PC-3 (cell line): Measurements from ENCODE around the gene EHMT1. TPM values are rescaled to one million over a fixed set of nuclear protein-coding genes. Genes with fewer than 3 reads are reported as not detected.

ENCODE experiments used
- ATAC-seq: fragments of 200-7000 bp; cut with Tn5 transposase; 2 replicates; pipeline ENCODE4 v1.9.1; 2020; ENCODE audit warnings: mild to moderate bottlenecking, moderate library complexity
- BruUV-seq: library from RNA; stranded (reverse); fragments of 400-500 nt; replicated peaks from 2 replicates; lab custom pipeline; 2021; lab: Mats Ljungman, UMichigan
- CTCF ChIA-PET: fragments of 300-600 bp; sonication (Branson Sonifier 250); formaldehyde crosslinking; loops from one replicate; lab custom pipeline; 2022; ENCODE audit warnings: antibody characterized with exemption; lab: Charles Lee
- POLR2A ChIA-PET: fragments of 300-600 bp; sonication (Branson Sonifier 250); formaldehyde crosslinking; loops from one replicate; lab custom pipeline; 2022; ENCODE audit warnings: antibody characterized with exemption; ENCODE audit not compliant: unreplicated experiment; lab: Charles Lee
- DNase-seq: peaks from one replicate; pipeline ENCODE4 v3.0.0-alpha.2; 2015
- H2AFZ ChIP-seq: fragments of 300-600 bp; sonication (generic); 2 replicates; pipeline ENCODE4 v1.6.0; 2016; ENCODE audit warnings: antibody characterized with exemption, low read length
- H3F3A ChIP-seq: fragments of 300-600 bp; sonication (generic); one replicate; pipeline ENCODE4 v1.6.0; 2017; ENCODE audit warnings: antibody characterized with exemption, low read length, control low read depth, mild to moderate bottlenecking; ENCODE audit not compliant: unreplicated experiment
- H3K27ac ChIP-seq: fragments of 300-600 bp; sonication (generic); 2 replicates; pipeline ENCODE4 v1.5.1; 2016; ENCODE audit warnings: mild to moderate bottlenecking, low read length
- H3K27me3 ChIP-seq: fragments of 300-600 bp; sonication (generic); 2 replicates; pipeline ENCODE4 v1.6.1; 2016; ENCODE audit warnings: low read length, mixed read lengths
- H3K36me3 ChIP-seq: fragments of 300-600 bp; sonication (generic); 2 replicates; pipeline ENCODE4 v1.6.1; 2016; ENCODE audit warnings: low read depth, mixed run types, low read length, mixed read lengths
- H3K4me1 ChIP-seq: fragments of 300-600 bp; sonication (generic); 2 replicates; pipeline ENCODE4 v1.5.1; 2016; ENCODE audit warnings: low read length; ENCODE audit not compliant: insufficient read depth
- H3K4me2 ChIP-seq: fragments of 300-600 bp; sonication (generic); 2 replicates; pipeline ENCODE4 v1.6.0; 2016; ENCODE audit warnings: low read length
- H3K4me3 ChIP-seq: fragments of 300-600 bp; sonication (generic); 2 replicates; pipeline ENCODE4 v1.5.1; 2016; ENCODE audit warnings: mild to moderate bottlenecking, low read length, mixed read lengths
- H3K79me2 ChIP-seq: fragments of 300-600 bp; sonication (generic); 2 replicates; pipeline ENCODE4 v1.6.1; 2017; ENCODE audit warnings: low read length, mixed read lengths
- H3K9ac ChIP-seq: fragments of 300-600 bp; sonication (generic); 2 replicates; pipeline ENCODE4 v1.6.0; 2016; ENCODE audit warnings: mild to moderate bottlenecking, low read length
- H3K9me2 ChIP-seq: fragments of 300-600 bp; sonication (generic); replicated peaks from 2 replicates; pipeline ENCODE4 v1.6.1; 2016; ENCODE audit warnings: mixed run types, low read length, mixed read lengths
- H3K9me3 ChIP-seq: fragments of 300-600 bp; sonication (generic); 2 replicates; pipeline ENCODE4 v1.6.1; 2016; ENCODE audit warnings: low read length, mixed read lengths
- H4K20me1 ChIP-seq: fragments of 300-600 bp; sonication (generic); 2 replicates; pipeline ENCODE4 v1.6.1; 2016; ENCODE audit warnings: low read length, mixed read lengths
- CTCF ChIP-seq: fragments of 300-600 bp; sonication (generic); conservative IDR thresholded peaks from 2 replicates; pipeline ENCODE4 v1.5.1; 2017; ENCODE audit warnings: antibody characterized with exemption, low read depth, mild to moderate bottlenecking, low read length
- EZH2 ChIP-seq: fragments of 300-600 bp; sonication (generic); IDR thresholded peaks from one replicate; pipeline ENCODE4 v1.6.1; 2017; ENCODE audit warnings: antibody characterized with exemption, mild to moderate bottlenecking, low read length; ENCODE audit not compliant: unreplicated experiment
- EZH2phosphoT487 ChIP-seq: fragments of 300-600 bp; sonication (generic); IDR thresholded peaks from 2 replicates; pipeline ENCODE4 v1.6.1; 2018; ENCODE audit warnings: mild to moderate bottlenecking, antibody characterized with exemption, low read length, borderline replicate concordance
- intact Hi-C: fragments of 100-400 bp; cut with micrococcal nuclease; formaldehyde crosslinking; loops from 2 replicates; pipeline ENCODE4 v1.9.0; 2023
- total RNA-seq: library from RNA; depleted of rRNA; stranded (reverse); fragments of >200 nt; gene quantifications from 2 replicates; pipeline ENCODE4 v1.2.3, GENCODE V29; 2014

Gene EHMT1
- total RNA-seq, 1 experiment from 2014 or later, result 42.8 TPM

GRCh38 chr9:137776306-137776995, 157.6 kb downstream of the EHMT1 start:
- Histone ChIP-seq H3K9ac (no peak overlapping the region), H4K20me1 (no peaks in the 10 kb centered on the region), H2AFZ (no peak overlapping the region), H3K4me2 (no peak overlapping the region), H3K79me2 (no peaks in the 10 kb centered on the region), H3K36me3 (no peaks in the 10 kb centered on the region; the same call in 1 of the 2 replicates), H3K9me3 (no peaks in the 10 kb centered on the region), H3K4me3 (no peak overlapping the region), H3K9me2 (no peaks in the 10 kb centered on the region), H3K27me3 (no peaks in the 10 kb centered on the region), H3K27ac (no peak overlapping the region), H3F3A (no peaks in the 10 kb centered on the region), H3K4me1 (no peaks in the 10 kb centered on the region)
- TF ChIP-seq CTCF (no peak), EZH2 (no peak), EZH2phosphoT487 (no peak)
- CTCF ChIA-PET, result no interaction called here
- BruUV-seq, result no TSS peak
- no peak for DNase-seq
- ATAC-seq, result no peak
- intact Hi-C loops, result no loop called here
- POLR2A ChIA-PET, result no interaction called here

GRCh38 chr9:137777761-137778160, 159.0 kb downstream of the EHMT1 start:
- CTCF ChIA-PET, result no interaction called here

More at GRCh38 chr9:137777761-137778160, 159.0 kb downstream of the EHMT1 start:
- Histone ChIP-seq H2AFZ (no peak overlapping the region), H3K36me3 (no peaks in the 10 kb centered on the region; the same call in 1 of the 2 replicates), H3F3A (no peaks in the 10 kb centered on the region), H3K9me2 (no peaks in the 10 kb centered on the region), H3K79me2 (no peaks in the 10 kb centered on the region), H3K9ac (no peak overlapping the region), H3K4me3 (no peak overlapping the region), H3K27ac (no peak overlapping the region), H4K20me1 (no peaks in the 10 kb centered on the region), H3K4me1 (no peaks in the 10 kb centered on the region), H3K27me3 (no peaks in the 10 kb centered on the region), H3K4me2 (no peak overlapping the region), H3K9me3 (no peaks in the 10 kb centered on the region)
- DNase-seq (no peak), ATAC-seq (no peak)
- POLR2A ChIA-PET, result no interaction called here
- no peak for TF ChIP-seq EZH2phosphoT487
- no peak for TF ChIP-seq CTCF
- TF ChIP-seq EZH2, result no peak
- intact Hi-C loops, result no loop called here
- no TSS peak for BruUV-seq
